Activated CD8-positive, alpha-beta memory T cell treated with anti-CD3 and anti-CD28 coated beads, Interleukin-2, amount 50 U/mL, for 48 hours (primary cell): ENCODE results near the gene HSPA5.
A peak's percentile ranks its signal among the peaks of the same experiment; 100 is the strongest.

Experiments
- DNase-seq: peaks from one replicate; pipeline ENCODE4 v3.0.0-alpha.2; 2020

The HSPA5 gene

GRCh38 chr9:125189361-125190289 lies 51.5 kb downstream of the HSPA5 start, which contains the start of gene PPP6C:
Gene PPP6C (minus strand): TSS chr9:125189803. CDS start chr9:125189718, 85 bp downstream.
- DNase-seq: peak; percentile 98

GRCh38 chr9:125189011-125189360 lies 52.2 kb downstream of the HSPA5 start:
- DNase-seq: peak; percentile 75
